HepG2 (cell line): Measurements from ENCODE around the gene NAP1L3. TPM values are rescaled to one million over a fixed set of nuclear protein-coding genes. Genes with fewer than 3 reads are reported as not detected.

Experiments used
- ATAC-seq: fragments of 200-7000 bp; cut with Tn5 transposase; 3 replicates; pipeline ENCODE4 v1.9.1; 2020; ENCODE audit warnings: mild to moderate bottlenecking, moderate library complexity
- Bru-seq: library from RNA; stranded (reverse); fragments of 400-500 nt; gene quantifications from one replicate; lab custom pipeline; 2021; lab: Mats Ljungman, UMichigan
- BruChase-seq, 2 experiments: library from RNA; stranded (reverse); fragments of 400-500 nt; gene quantifications; one replicate each; lab custom pipeline; 2021; lab: Mats Ljungman, UMichigan
- BruUV-seq: library from RNA; stranded (reverse); fragments of 400-500 nt; replicated peaks from 2 replicates; lab custom pipeline; 2021; lab: Mats Ljungman, UMichigan
- CTCF ChIA-PET: fragments of 300-600 bp; formaldehyde crosslinking; extraction: SDS; loops from one replicate; lab custom pipeline; 2021; ENCODE audit warnings: low total read pairs, inconsistent platforms, low intra/inter-chr PET ratio; lab: Yijun Ruan, JAX
- POLR2A ChIA-PET: fragments of 350-600 bp; sonication (Branson Sonifier 250); formaldehyde crosslinking; loops from one replicate; lab custom pipeline; 2020; ENCODE audit warnings: antibody characterized with exemption, inconsistent platforms; lab: Yijun Ruan, JAX
- DNase-seq: peaks from one replicate; pipeline ENCODE4 v3.0.0-alpha.2; 2015; ENCODE audit warnings: low spot score
- FAIRE-seq: peaks from 3 replicates; lab custom pipeline; 2011; peaks lifted over from hg19 to GRCh38; lab: Jason Lieb, UNC
- H2AFZ ChIP-seq: one replicate; pipeline ENCODE4 v1.6.1; 2011; ENCODE audit warnings: low read length, inconsistent platforms
- H3K27ac ChIP-seq: fragments of 300-600 bp; 3 replicates; pipeline ENCODE4 v1.8.0; 2011; ENCODE audit warnings: mixed run types, mild to moderate bottlenecking, mixed read lengths, low read length, inconsistent platforms; ENCODE audit not compliant: insufficient read depth; ENCODE audit errors: extremely low read length
- H3K27me3 ChIP-seq, 2 experiments: fragments of 200-600 bp in 1 of 2; 2 replicates in 1 of 2; 3 replicates in 1 of 2; pipeline versions ENCODE4 v1.6.0 to v1.8.0; 2011; ENCODE audit warnings: low read length in 2 of 2, mild to moderate bottlenecking in 2 of 2, moderate library complexity in 2 of 2, inconsistent platforms in 1 of 2; ENCODE audit not compliant: insufficient read depth in 2 of 2, control insufficient read depth in 1 of 2
- H3K36me3 ChIP-seq, 2 experiments: fragments of 200-600 bp in 1 of 2; replicated peaks in 1 of 2; 2 replicates in 1 of 2; 3 replicates in 1 of 2; pipeline versions ENCODE4 v1.5.1 to v1.8.0; 2011; ENCODE audit warnings: low read length in 2 of 2, inconsistent platforms in 1 of 2; ENCODE audit not compliant: insufficient read depth in 2 of 2, control insufficient read depth in 1 of 2
- H3K4me1 ChIP-seq: 2 replicates; pipeline ENCODE4 v1.5.1; 2012; ENCODE audit warnings: low read length, inconsistent platforms; ENCODE audit not compliant: insufficient read depth
- H3K4me2 ChIP-seq: 2 replicates; pipeline ENCODE4 v1.6.0; 2011; ENCODE audit warnings: low read depth, low read length, inconsistent platforms
- H3K4me3 ChIP-seq, 3 experiments: fragments of 200-600 bp in 1 of 3; sonication (generic), shearing (Covaris generic) in 1 of 3; replicated peaks in 1 of 3; 2 replicates each; pipeline ENCODE4 v1.5.1; 2011 to 2016; ENCODE audit warnings: low read length in 3 of 3, inconsistent platforms in 2 of 3, low read depth in 2 of 3, mild to moderate bottlenecking in 2 of 3, control low read depth in 1 of 3, mixed read lengths in 1 of 3; ENCODE audit not compliant: insufficient read depth in 1 of 3
- H3K79me2 ChIP-seq: one replicate; pipeline ENCODE4 v1.6.1; 2011; ENCODE audit warnings: low read length, inconsistent platforms; ENCODE audit not compliant: insufficient read depth
- H3K9ac ChIP-seq: 2 replicates; pipeline ENCODE4 v1.6.0; 2011; ENCODE audit warnings: mild to moderate bottlenecking, low read depth, low read length, inconsistent platforms; ENCODE audit not compliant: insufficient read depth
- H3K9me3 ChIP-seq: 2 replicates; pipeline ENCODE4 v1.5.1; 2012; ENCODE audit warnings: mild to moderate bottlenecking, low read length
- H4K20me1 ChIP-seq: 2 replicates; pipeline ENCODE4 v1.6.0; 2011; ENCODE audit warnings: inconsistent platforms, mild to moderate bottlenecking, low read length, moderate library complexity; ENCODE audit not compliant: insufficient read depth
- FOSL2 ChIP-seq: sonication (generic); formaldehyde crosslinking; IDR thresholded peaks from 2 replicates; pipeline ENCODE4 v1.4.0; 2020; ENCODE audit warnings: missing genetic modification reagents
- FOXK2 ChIP-seq: fragments of 450-650 bp; IDR thresholded peaks from 2 replicates; pipeline ENCODE4 v1.6.1; 2016
- GFI1 ChIP-seq: sonication (generic); formaldehyde crosslinking; IDR thresholded peaks from 2 replicates; pipeline ENCODE4 v1.5.0; 2020; ENCODE audit warnings: missing genetic modification reagents, mild to moderate bottlenecking, borderline replicate concordance
- SSRP1 ChIP-seq: IDR thresholded peaks from 2 replicates; pipeline ENCODE4 v1.6.1; 2016; ENCODE audit warnings: control low read depth
- UBTF ChIP-seq: sonication (generic); formaldehyde crosslinking; IDR thresholded peaks from 2 replicates; pipeline ENCODE4 v1.4.0; 2020; ENCODE audit warnings: mild to moderate bottlenecking, missing genetic modification reagents
- ZFAT ChIP-seq: sonication (generic); formaldehyde crosslinking; conservative IDR thresholded peaks from 2 replicates; pipeline ENCODE4 v1.8.1; 2023; ENCODE audit warnings: missing genetic modification reagents, inconsistent platforms
- ZFX ChIP-seq: sonication (generic); formaldehyde crosslinking; IDR thresholded peaks from 2 replicates; pipeline ENCODE4 v1.4.0; 2020; ENCODE audit warnings: mild to moderate bottlenecking, low read depth, missing genetic modification reagents, moderate library complexity
- ZFYVE20 ChIP-seq: sonication (generic); formaldehyde crosslinking; IDR thresholded peaks from 2 replicates; pipeline ENCODE4 v1.8.0; 2023; ENCODE audit warnings: low read depth, mild to moderate bottlenecking, moderate library complexity, missing genetic modification reagents, borderline replicate concordance
- ZNF335 ChIP-seq: sonication (generic); formaldehyde crosslinking; IDR thresholded peaks from 2 replicates; pipeline ENCODE4 v1.4.0; 2020; ENCODE audit warnings: missing genetic modification reagents
- ZNF740 ChIP-seq: sonication (generic); formaldehyde crosslinking; IDR thresholded peaks from 2 replicates; pipeline ENCODE4 v1.4.0; 2020; ENCODE audit warnings: missing genetic modification reagents
- ZNF768 ChIP-seq: sonication (generic); formaldehyde crosslinking; IDR thresholded peaks from 2 replicates; pipeline ENCODE4 v1.4.0; 2020; ENCODE audit warnings: missing genetic modification reagents
- ZNF775 ChIP-seq: sonication (generic); formaldehyde crosslinking; IDR thresholded peaks from 2 replicates; pipeline ENCODE4 v1.4.0; 2020; ENCODE audit warnings: missing genetic modification reagents, mild to moderate bottlenecking, moderate library complexity, borderline replicate concordance
- ZNF883 ChIP-seq: sonication (generic); formaldehyde crosslinking; IDR thresholded peaks from 2 replicates; pipeline ENCODE4 v1.5.1; 2020; ENCODE audit warnings: mild to moderate bottlenecking, missing genetic modification reagents; ENCODE audit errors: not compliant biosample characterization
- WGBS: methylation state at CpG from one replicate; pipeline ENCODE4 v1.1.6; 2017; ENCODE audit warnings: low lambda C conversion rate; 5-methylcytosine and 5-hydroxymethylcytosine counted together
- in situ Hi-C: cut with HindIII; loops from 2 replicates; pipeline ENCODE4 v1.10.0; 2017; ENCODE audit warnings: low pct_unique_long_range_greater_than_20kb; ENCODE audit not compliant: extremely low pct_ligation_motif_present
- intact Hi-C: fragments of 100-400 bp; cut with micrococcal nuclease; formaldehyde crosslinking; loops from one replicate; pipeline ENCODE4 v1.10.0; 2022; ENCODE audit not compliant: unreplicated experiment
- long read RNA-seq, 2 experiments: library from RNA in 1 of 2; library from polyadenylated mRNA in 1 of 2; stranded (forward) in 1 of 2; unstranded in 1 of 2; transcript quantifications; one replicate each; pipeline ENCODE4 v2.0.0, GENCODE V29; 2019 to 2022
- polyA minus RNA-seq, 3 experiments: library from RNA; depleted of rRNA, polyadenylated mRNA; stranded (reverse); fragments of >200 nt; gene quantifications; 2 replicates each; pipeline ENCODE4 v1.2.3, GENCODE V29; 2011; ENCODE audit warnings: low replicate concordance in 1 of 3
- polyA plus RNA-seq, 8 experiments: library from polyadenylated mRNA; depleted of rRNA in 3 of 8; stranded (reverse) in 7 of 8; unstranded in 1 of 8; fragments of >200 nt; fragmentation: Illumina TruSeq in 4 of 8; extraction: Trizol in 4 of 8; gene quantifications; 2 replicates each; pipeline versions ENCODE4 v1.2.1 to v1.2.3, GENCODE V29; 2011 to 2016; ENCODE audit warnings: low read depth in 4 of 8, missing spikeins in 1 of 8, mixed read lengths in 1 of 8; ENCODE audit not compliant: insufficient read depth in 1 of 8
- total RNA-seq, 5 experiments: library from RNA; depleted of rRNA; stranded (reverse); fragments of >200 nt; fragmentation: Illumina TruSeq; extraction: Trizol; gene quantifications; 2 replicates each; pipeline ENCODE4 v1.2.3, GENCODE V29; 2016; ENCODE audit warnings: low read depth in 1 of 5

The NAP1L3 gene
- 0.10 and 0.13 TPM in 2 replicates for total RNA-seq (2016; rRNA removed; fragmentation: Illumina TruSeq; extraction: Trizol)
- total RNA-seq (2016; cell fraction: cytosol; rRNA removed; fragmentation: Illumina TruSeq; extraction: Trizol; ENCODE audit: low read depth) = not detected in 2 replicates
- total RNA-seq (2016; cell fraction: insoluble cytoplasmic fraction; rRNA removed; fragmentation: Illumina TruSeq; extraction: Trizol) = 0.09 TPM in 2 replicates
- total RNA-seq (2016; cell fraction: membrane; rRNA removed; fragmentation: Illumina TruSeq; extraction: Trizol) = not detected in 2 replicates
- total RNA-seq (2016; cell fraction: nucleus; rRNA removed; fragmentation: Illumina TruSeq; extraction: Trizol) = not detected in 2 replicates
- 0.03 TPM in 2 replicates for polyA plus RNA-seq (2011; rRNA removed)
- 0.01 TPM in 1 of 2 replicates, not detected in the other for polyA plus RNA-seq (2011; cell fraction: cytosol; rRNA removed)
- not detected in 2 replicates for polyA plus RNA-seq (2011; cell fraction: nucleus; rRNA removed)
- 0.05 TPM in 2 replicates for polyA plus RNA-seq (2012)
- polyA plus RNA-seq (2016; cell fraction: cytosol; fragmentation: Illumina TruSeq; extraction: Trizol; ENCODE audit: low read depth) = not detected in 2 replicates
- polyA plus RNA-seq (2016; cell fraction: insoluble cytoplasmic fraction; fragmentation: Illumina TruSeq; extraction: Trizol; ENCODE audit: low read depth) = 0.12 and 0.14 TPM in 2 replicates
- polyA plus RNA-seq (2016; cell fraction: membrane; fragmentation: Illumina TruSeq; extraction: Trizol; ENCODE audit: low read depth) = not detected in 2 replicates
- polyA plus RNA-seq (2016; cell fraction: nucleus; fragmentation: Illumina TruSeq; extraction: Trizol; ENCODE audit: insufficient read depth, low read depth) = 0.17 TPM in 1 of 2 replicates, not detected in the other
- not detected in 2 replicates for polyA minus RNA-seq (2011; rRNA and poly(A)+ RNA removed; ENCODE audit: low replicate concordance)
- not detected in 2 replicates for polyA minus RNA-seq (2011; cell fraction: cytosol; rRNA and poly(A)+ RNA removed)
- not detected in 2 replicates for polyA minus RNA-seq (2011; cell fraction: nucleus; rRNA and poly(A)+ RNA removed)
- Bru-seq, nascent RNA = percentile 15 among the genes with signal in this experiment
- percentile 17 among the genes with signal in this experiment for BruChase-seq, experiment 1, labeled RNA remaining after a 6-hour chase
- percentile 21 among the genes with signal in this experiment for BruChase-seq, experiment 2, labeled RNA remaining after a 2-hour chase
- long read RNA-seq, experiment 1 = 0 reads
- long read RNA-seq, experiment 2 = 0 reads

- peak; percentile 95 for ATAC-seq
- H3K36me3 ChIP-seq = no peaks in the 10 kb centered on the region
- CTCF ChIA-PET = no interaction called here
- no peaks in the 10 kb centered on the region for H3K79me2 ChIP-seq
- H4K20me1 ChIP-seq = no peaks in the 10 kb centered on the region
- no peaks in the 10 kb centered on the region for H3K4me1 ChIP-seq
- no TSS peak for BruUV-seq
- H3K27me3 ChIP-seq = peaks cover 0 to 4% of the 10 kb centered on the region in 2 experiments; a peak in 1 of 5 replicates
- in situ Hi-C loops = no loop called here
- POLR2A ChIA-PET = no interaction called here
- H2AFZ ChIP-seq = no peak within 1 kb of the TSS
- H3K27ac ChIP-seq = no peak within 1 kb of the TSS
- DNase-seq = peak; percentile 5
- FAIRE-seq = no peak
- H3K4me3 ChIP-seq = peak within 1 kb of the TSS; percentile 26 to 59 (median 50); a peak in 4 of 6 replicates
- no peak within 1 kb of the TSS for H3K9ac ChIP-seq
- WGBS = 2% methylated on average over 13 of the region's 51 CpGs
- H3K9me3 ChIP-seq = no peaks in the 10 kb centered on the region
- intact Hi-C loops = no loop called here
- H3K4me2 ChIP-seq = peak within 1 kb of the TSS; percentile 74
- TF ChIP-seq ZNF335 (CRISPR knock-in tag) = no peak
- TF ChIP-seq ZFYVE20 (CRISPR knock-in tag) = no peak
- TF ChIP-seq ZFAT (CRISPR knock-in tag) = no peak
- no peak for TF ChIP-seq GFI1 (CRISPR knock-in tag)
- no peak for TF ChIP-seq ZNF740
- no peak for TF ChIP-seq ZNF883 (CRISPR knock-in tag)
- no peak for TF ChIP-seq ZNF775 (CRISPR knock-in tag)
- TF ChIP-seq SSRP1 (CRISPR knock-in tag) = no peak
- no peak for TF ChIP-seq FOXK2
- TF ChIP-seq FOSL2 (CRISPR knock-in tag) = no peak
- TF ChIP-seq UBTF = 0 out of 2 replicates have a peak, but pooled peaks have one; percentile 30
- TF ChIP-seq ZNF768 (CRISPR knock-in tag) = peak; percentile 12; the same call in 1 of the 2 replicates
- TF ChIP-seq ZFX (CRISPR knock-in tag) = 0 out of 2 replicates have a peak, but pooled peaks have one; percentile 20
These were observed at the start of gene NAP1L3 for GRCh38 chrX:93673056-93673868. Gene NAP1L3, minus strand, starts transcription at chrX:93673578. Its CDS starts 274 bp downstream, at chrX:93673304.
